IMR-90 (cell line): ENCODE data around the gene GDI2. TPM values are rescaled to one million over a fixed set of nuclear protein-coding genes. Genes with fewer than 3 reads are reported as not detected.
A peak's percentile ranks its signal among the peaks of the same experiment; 100 is the strongest.

ENCODE experiments used
- ATAC-seq: fragments of 200-7000 bp; cut with Tn5 transposase; 2 replicates; pipeline ENCODE4 v1.9.1; 2020; ENCODE audit warnings: low read depth, mild to moderate bottlenecking, moderate library complexity
- BruUV-seq: library from RNA; stranded (reverse); fragments of 400-500 nt; replicated peaks from 2 replicates; lab custom pipeline; 2021; lab: Mats Ljungman, UMichigan
- CTCF ChIA-PET: fragments of 300-600 bp; formaldehyde crosslinking; extraction: SDS; loops from one replicate; lab custom pipeline; 2021; ENCODE audit warnings: antibody characterized with exemption; lab: Yijun Ruan, JAX
- POLR2A ChIA-PET: fragments of 300-600 bp; sonication (Branson Sonifier 250); formaldehyde crosslinking; loops from one replicate; lab custom pipeline; 2022; ENCODE audit warnings: antibody characterized with exemption; ENCODE audit not compliant: unreplicated experiment; lab: Charles Lee
- DNase-seq: peaks from one replicate; pipeline ENCODE4 v3.0.0; 2013
- H2AFZ ChIP-seq: replicated peaks from 2 replicates; pipeline ENCODE3; 2013; ENCODE audit warnings: low read length, mild to moderate bottlenecking; ENCODE audit not compliant: poor library complexity
- H2AK5ac ChIP-seq: 2 replicates; pipeline ENCODE4 v1.6.1; 2013; ENCODE audit warnings: low read depth, low read length, inconsistent platforms
- H2AK9ac ChIP-seq: replicated peaks from 2 replicates; pipeline ENCODE3; 2013; ENCODE audit warnings: mild to moderate bottlenecking, low read depth, low read length, moderate library complexity; ENCODE audit not compliant: poor library complexity
- H2BK120ac ChIP-seq: 2 replicates; pipeline ENCODE4 v1.6.1; 2013; ENCODE audit warnings: low read depth, low read length, inconsistent platforms
- H2BK15ac ChIP-seq: 3 replicates; pipeline ENCODE4 v1.6.1; 2013; ENCODE audit warnings: low read depth, low read length, inconsistent platforms
- H2BK20ac ChIP-seq: 2 replicates; pipeline ENCODE4 v1.6.1; 2013; ENCODE audit warnings: low read depth, mild to moderate bottlenecking, inconsistent platforms, low read length, moderate library complexity
- H2BK5ac ChIP-seq: 2 replicates; pipeline ENCODE4 v1.6.1; 2013; ENCODE audit warnings: mild to moderate bottlenecking, low read depth, low read length, inconsistent platforms; ENCODE audit not compliant: poor library complexity, severe bottlenecking
- H3K14ac ChIP-seq: replicated peaks from 2 replicates; pipeline ENCODE4 v1.6.1; 2013; ENCODE audit warnings: low read depth, low read length, inconsistent platforms
- H3K18ac ChIP-seq: 2 replicates; pipeline ENCODE4 v1.6.1; 2013; ENCODE audit warnings: low read depth, low read length, control low read depth
- H3K23ac ChIP-seq: 2 replicates; pipeline ENCODE4 v1.6.1; 2013; ENCODE audit warnings: low read depth, low read length, inconsistent platforms
- H3K27ac ChIP-seq: 2 replicates; pipeline ENCODE4 v1.5.1; 2013; ENCODE audit warnings: mild to moderate bottlenecking, control low read depth, low read length; ENCODE audit not compliant: insufficient read depth
- H3K27me3 ChIP-seq: 2 replicates; pipeline ENCODE4 v1.6.1; 2013; ENCODE audit warnings: low read length; ENCODE audit not compliant: control insufficient read depth, insufficient read depth
- H3K36me3 ChIP-seq: 2 replicates; pipeline ENCODE4 v1.6.1; 2013; ENCODE audit warnings: low read length, mixed read lengths; ENCODE audit not compliant: control insufficient read depth, insufficient read depth
- H3K4ac ChIP-seq: 2 replicates; pipeline ENCODE4 v1.6.1; 2013; ENCODE audit warnings: low read depth, low read length, inconsistent platforms
- H3K4me1 ChIP-seq: 2 replicates; pipeline ENCODE4 v1.6.1; 2013; ENCODE audit warnings: low read length, mixed read lengths; ENCODE audit not compliant: control insufficient read depth, insufficient read depth
- H3K4me2 ChIP-seq: 2 replicates; pipeline ENCODE4 v1.6.1; 2013; ENCODE audit warnings: low read depth, mild to moderate bottlenecking, control low read depth, low read length, moderate library complexity
- H3K4me3 ChIP-seq: 2 replicates; pipeline ENCODE4 v1.5.1; 2013; ENCODE audit warnings: low read depth, mild to moderate bottlenecking, control low read depth, low read length, moderate library complexity; ENCODE audit not compliant: insufficient read depth
- H3K56ac ChIP-seq: 2 replicates; pipeline ENCODE4 v1.6.1; 2013; ENCODE audit warnings: low read length, inconsistent platforms; ENCODE audit not compliant: insufficient read depth; ENCODE audit errors: extremely low read depth
- H3K79me1 ChIP-seq, 2 experiments: 2 replicates each; pipeline ENCODE4 v1.6.1; 2013; ENCODE audit warnings: low read length in 2 of 2, inconsistent platforms in 1 of 2, low read depth in 1 of 2
- H3K9ac ChIP-seq: 2 replicates; pipeline ENCODE4 v1.6.1; 2013; ENCODE audit warnings: low read depth, low read length, control low read depth
- H3K9me1 ChIP-seq: 2 replicates; pipeline ENCODE4 v1.6.1; 2013; ENCODE audit warnings: low read length, inconsistent platforms; ENCODE audit not compliant: insufficient read depth
- H3K9me3 ChIP-seq: 2 replicates; pipeline ENCODE4 v1.6.1; 2013; ENCODE audit warnings: low read length; ENCODE audit not compliant: control insufficient read depth, insufficient read depth
- H4K20me1 ChIP-seq: 2 replicates; pipeline ENCODE4 v1.6.1; 2013; ENCODE audit warnings: low read length, inconsistent platforms; ENCODE audit not compliant: insufficient read depth
- H4K5ac ChIP-seq: 2 replicates; pipeline ENCODE4 v1.6.1; 2013; ENCODE audit warnings: mild to moderate bottlenecking, low read depth, low read length, control low read depth
- H4K8ac ChIP-seq, 2 experiments: 2 replicates each; pipeline ENCODE4 v1.6.1; 2013; ENCODE audit warnings: low read depth in 2 of 2, low read length in 2 of 2, control low read depth in 1 of 2, inconsistent platforms in 1 of 2
- H4K91ac ChIP-seq: 2 replicates; pipeline ENCODE4 v1.6.1; 2013; ENCODE audit warnings: low read depth, low read length, inconsistent platforms; ENCODE audit not compliant: insufficient read depth
- BHLHE40 ChIP-seq: fragments of 150-350 bp; IDR thresholded peaks from 2 replicates; pipeline ENCODE4 v1.6.1; 2016; ENCODE audit warnings: mild to moderate bottlenecking, low read depth, low read length
- CEBPB ChIP-seq: IDR thresholded peaks from 2 replicates; pipeline ENCODE4 v1.6.1; 2012; ENCODE audit warnings: low read depth, low read length, improper control_type of control experiment
- FOS ChIP-seq: fragments of 150-350 bp; IDR thresholded peaks from 2 replicates; pipeline ENCODE4 v1.6.1; 2016; ENCODE audit warnings: low read depth, low read length
- MAZ ChIP-seq: IDR thresholded peaks from 2 replicates; pipeline ENCODE4 v1.6.1; 2012; ENCODE audit warnings: low read depth, mild to moderate bottlenecking, low read length, improper control_type of control experiment, moderate library complexity, borderline replicate concordance
- NFE2L2 ChIP-seq: fragments of 150-350 bp; IDR thresholded peaks from 2 replicates; pipeline ENCODE4 v1.6.1; 2016; ENCODE audit warnings: low read depth, mild to moderate bottlenecking, low read length
- POLR2A ChIP-seq: IDR thresholded peaks from 2 replicates; pipeline ENCODE4 v1.6.1; 2012; ENCODE audit warnings: mild to moderate bottlenecking, low read depth, low read length
- RAD21 ChIP-seq: IDR thresholded peaks from 2 replicates; pipeline ENCODE4 v1.6.1; 2012; ENCODE audit warnings: low read length, improper control_type of control experiment
- RCOR1 ChIP-seq: IDR thresholded peaks from 2 replicates; pipeline ENCODE4 v1.6.1; 2012; ENCODE audit warnings: mild to moderate bottlenecking, low read length, improper control_type of control experiment; ENCODE audit not compliant: insufficient replicate concordance
- RFX5 ChIP-seq: IDR thresholded peaks from 2 replicates; pipeline ENCODE4 v1.8.0; 2012; ENCODE audit warnings: low read depth, mild to moderate bottlenecking, low read length, moderate library complexity
- SMC3 ChIP-seq: fragments of 150-350 bp; IDR thresholded peaks from 2 replicates; pipeline ENCODE4 v1.6.1; 2016; ENCODE audit warnings: low read depth, mild to moderate bottlenecking, antibody characterized with exemption, low read length, moderate library complexity
- WGBS, 2 experiments: methylation state at CpG; one replicate each; pipeline versions ENCODE4 v1.1.5 to v1.1.7; 2013; ENCODE audit warnings: missing lambda C conversion rate in 2 of 2; ENCODE audit not compliant: insufficient read length in 1 of 2; ENCODE audit errors: extremely low coverage in 2 of 2; 5-methylcytosine and 5-hydroxymethylcytosine counted together
- dilution Hi-C: fragments of 300-500 bp; cut with HindIII; formaldehyde crosslinking; loops from one replicate; pipeline ENCODE4 v1.14.3; 2018; ENCODE audit warnings: low sequenced_read_pairs; ENCODE audit not compliant: unreplicated experiment
- in situ Hi-C: fragments of 300-500 bp; cut with MboI; formaldehyde crosslinking; loops from 3 replicates; pipeline ENCODE4 v1.14.3; 2019; ENCODE audit warnings: low sequenced_read_pairs, inconsistent platforms, mixed read lengths
- intact Hi-C: fragments of 100-400 bp; cut with micrococcal nuclease; formaldehyde crosslinking; loops from 2 replicates; pipeline ENCODE4 v1.10.0; 2022
- polyA plus RNA-seq, 3 experiments: library from polyadenylated mRNA; depleted of rRNA; stranded (reverse); fragments of >200 nt; gene quantifications; 2 replicates each; pipeline ENCODE4 v1.2.3, GENCODE V29; 2012; ENCODE audit warnings: low replicate concordance in 1 of 3
- total RNA-seq: library from RNA; depleted of rRNA; stranded (reverse); fragments of >200 nt; gene quantifications from 2 replicates; pipeline ENCODE4 v1.2.3, GENCODE V29; 2012
- TF ChIP-seq, protein P1 (sequence below): fragments of 150-350 bp; IDR thresholded peaks from 2 replicates; pipeline ENCODE4 v1.6.1; 2017; ENCODE audit warnings: mild to moderate bottlenecking, antibody characterized with exemption, low read length, low read depth
- TF ChIP-seq, protein P2 (sequence below): fragments of 150-350 bp; IDR thresholded peaks from 2 replicates; pipeline ENCODE4 v1.6.1; 2016; ENCODE audit warnings: low read depth, mild to moderate bottlenecking, low read length, moderate library complexity, borderline replicate concordance
- TF ChIP-seq, protein P3 (sequence below): conservative IDR thresholded peaks from 2 replicates; pipeline ENCODE4 v1.5.1; 2012; ENCODE audit warnings: mild to moderate bottlenecking, low read depth, low read length, improper control_type of control experiment

The GDI2 gene
- total and polyA plus RNA-seq, 2 of the 4 experiments (the other 2 are of a cell fraction): 171 to 396 TPM

DNA sequence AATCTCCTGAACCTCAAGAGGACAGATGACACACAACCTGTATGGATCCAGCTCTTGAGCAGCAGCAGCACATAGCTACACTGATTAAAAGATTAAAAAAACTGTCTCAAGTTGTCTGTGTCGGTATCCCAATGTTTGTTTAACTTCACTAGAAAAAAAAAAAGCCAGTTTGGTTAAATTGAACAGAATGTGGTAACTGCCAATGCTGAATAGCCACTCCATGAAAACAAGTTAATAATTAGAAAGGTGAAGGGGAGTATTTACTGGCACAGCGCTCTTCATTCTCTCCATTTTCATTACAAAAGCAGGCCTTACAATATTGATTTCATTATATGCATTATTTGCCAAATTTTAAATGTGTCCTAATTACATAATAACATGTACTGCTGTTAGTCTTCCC, 47.6 kb downstream of the GDI2 start:
- Histone ChIP-seq H4K8ac (no peak overlapping the region), H3K27ac (no peak overlapping the region), H3K14ac (no peak overlapping the region), H2BK20ac (no peak overlapping the region), H3K18ac (no peak overlapping the region), H2AFZ (no peak overlapping the region), H4K20me1 (peaks cover 27% of the 10 kb centered on the region), H3K4me3 (no peak overlapping the region), H3K27me3 (no peaks in the 10 kb centered on the region), H4K5ac (no peak overlapping the region), H2BK5ac (no peak overlapping the region), H3K9me3 (no peaks in the 10 kb centered on the region), H3K9me1 (peaks cover 2% of the 10 kb centered on the region; the same call in 1 of the 2 replicates), H3K36me3 (peaks cover 44% of the 10 kb centered on the region), H3K4me2 (no peak overlapping the region), H3K4me1 (no peaks in the 10 kb centered on the region), H2BK120ac (no peak overlapping the region), H3K23ac (no peak overlapping the region), H3K9ac (no peak overlapping the region), H3K56ac (no peak overlapping the region), H2AK5ac (no peak overlapping the region), H3K4ac (no peak overlapping the region), H2BK15ac (no peak overlapping the region), H3K79me1 (peaks cover 31 to 66% of the 10 kb centered on the region in 2 experiments), H2AK9ac (no peak overlapping the region), H4K91ac (no peak overlapping the region)
- ChIA-PET POLR2A (interaction anchor here (0.8 kb wide), 1 partner anchor 213 kb away, joined by 5 read pairs; no protein-coding TSS in a partner anchor), CTCF (no interaction called here)
- WGBS, 2 experiments: no CpG with 5 or more reads among the region's 2 CpGs
- no peak for TF ChIP-seq RCOR1
- TF ChIP-seq NFE2L2: no peak
- TF ChIP-seq, protein P1, sequence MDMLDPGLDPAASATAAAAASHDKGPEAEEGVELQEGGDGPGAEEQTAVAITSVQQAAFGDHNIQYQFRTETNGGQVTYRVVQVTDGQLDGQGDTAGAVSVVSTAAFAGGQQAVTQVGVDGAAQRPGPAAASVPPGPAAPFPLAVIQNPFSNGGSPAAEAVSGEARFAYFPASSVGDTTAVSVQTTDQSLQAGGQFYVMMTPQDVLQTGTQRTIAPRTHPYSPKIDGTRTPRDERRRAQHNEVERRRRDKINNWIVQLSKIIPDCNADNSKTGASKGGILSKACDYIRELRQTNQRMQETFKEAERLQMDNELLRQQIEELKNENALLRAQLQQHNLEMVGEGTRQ: no peak
- TF ChIP-seq, protein P2, sequence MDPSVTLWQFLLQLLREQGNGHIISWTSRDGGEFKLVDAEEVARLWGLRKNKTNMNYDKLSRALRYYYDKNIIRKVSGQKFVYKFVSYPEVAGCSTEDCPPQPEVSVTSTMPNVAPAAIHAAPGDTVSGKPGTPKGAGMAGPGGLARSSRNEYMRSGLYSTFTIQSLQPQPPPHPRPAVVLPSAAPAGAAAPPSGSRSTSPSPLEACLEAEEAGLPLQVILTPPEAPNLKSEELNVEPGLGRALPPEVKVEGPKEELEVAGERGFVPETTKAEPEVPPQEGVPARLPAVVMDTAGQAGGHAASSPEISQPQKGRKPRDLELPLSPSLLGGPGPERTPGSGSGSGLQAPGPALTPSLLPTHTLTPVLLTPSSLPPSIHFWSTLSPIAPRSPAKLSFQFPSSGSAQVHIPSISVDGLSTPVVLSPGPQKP: no peak
- TF ChIP-seq MAZ: no peak
- TF ChIP-seq SMC3: no peak
- TF ChIP-seq RAD21: no peak
- TF ChIP-seq BHLHE40: no peak
- TF ChIP-seq, protein P3, sequence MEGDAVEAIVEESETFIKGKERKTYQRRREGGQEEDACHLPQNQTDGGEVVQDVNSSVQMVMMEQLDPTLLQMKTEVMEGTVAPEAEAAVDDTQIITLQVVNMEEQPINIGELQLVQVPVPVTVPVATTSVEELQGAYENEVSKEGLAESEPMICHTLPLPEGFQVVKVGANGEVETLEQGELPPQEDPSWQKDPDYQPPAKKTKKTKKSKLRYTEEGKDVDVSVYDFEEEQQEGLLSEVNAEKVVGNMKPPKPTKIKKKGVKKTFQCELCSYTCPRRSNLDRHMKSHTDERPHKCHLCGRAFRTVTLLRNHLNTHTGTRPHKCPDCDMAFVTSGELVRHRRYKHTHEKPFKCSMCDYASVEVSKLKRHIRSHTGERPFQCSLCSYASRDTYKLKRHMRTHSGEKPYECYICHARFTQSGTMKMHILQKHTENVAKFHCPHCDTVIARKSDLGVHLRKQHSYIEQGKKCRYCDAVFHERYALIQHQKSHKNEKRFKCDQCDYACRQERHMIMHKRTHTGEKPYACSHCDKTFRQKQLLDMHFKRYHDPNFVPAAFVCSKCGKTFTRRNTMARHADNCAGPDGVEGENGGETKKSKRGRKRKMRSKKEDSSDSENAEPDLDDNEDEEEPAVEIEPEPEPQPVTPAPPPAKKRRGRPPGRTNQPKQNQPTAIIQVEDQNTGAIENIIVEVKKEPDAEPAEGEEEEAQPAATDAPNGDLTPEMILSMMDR: no peak
- TF ChIP-seq RFX5: no peak
- TF ChIP-seq CEBPB: no peak
- no peak for TF ChIP-seq POLR2A
- no peak for TF ChIP-seq FOS
- BruUV-seq: TSS peak; percentile 96
- intact Hi-C loops (no loop called here), in situ Hi-C loops (no loop called here), dilution Hi-C loops (no loop called here)
- ATAC-seq: no peak
- no peak for DNase-seq
